HepG2 (cell line): Measurements from ENCODE around the gene JUND. TPM values are rescaled to one million over a fixed set of nuclear protein-coding genes. Genes with fewer than 3 reads are reported as not detected.
A peak's percentile ranks its signal among the peaks of the same experiment; 100 is the strongest.

Experiments
- BORCS8-MEF2B ChIP-seq: sonication (generic); formaldehyde crosslinking; IDR thresholded peaks from 2 replicates; pipeline ENCODE4 v1.8.0; 2022; ENCODE audit warnings: mild to moderate bottlenecking, missing genetic modification reagents
- FOXO1 ChIP-seq: sonication (generic); formaldehyde crosslinking; IDR thresholded peaks from 2 replicates; pipeline ENCODE4 v1.4.0; 2020; ENCODE audit warnings: missing genetic modification reagents
- GATAD1 ChIP-seq: IDR thresholded peaks from 2 replicates; pipeline ENCODE4 v1.6.1; 2016; ENCODE audit warnings: missing genetic modification reagents, missing compliant biosample characterization
- GZF1 ChIP-seq: sonication (generic); formaldehyde crosslinking; IDR thresholded peaks from 2 replicates; pipeline ENCODE4 v1.5.1; 2020; ENCODE audit warnings: mild to moderate bottlenecking, missing genetic modification reagents
- MIXL1 ChIP-seq: IDR thresholded peaks from 2 replicates; pipeline ENCODE4 v1.6.1; 2016
- SP4 ChIP-seq: sonication (generic); formaldehyde crosslinking; IDR thresholded peaks from 2 replicates; pipeline ENCODE4 v1.8.1; 2023; ENCODE audit warnings: mild to moderate bottlenecking, missing genetic modification reagents
- TGIF2 ChIP-seq: IDR thresholded peaks from 2 replicates; pipeline ENCODE4 v1.6.1; 2016; ENCODE audit warnings: control low read depth, missing compliant biosample characterization
- ZFP36L2 ChIP-seq: sonication (generic); formaldehyde crosslinking; IDR thresholded peaks from 2 replicates; pipeline ENCODE4 v1.4.0; 2020; ENCODE audit warnings: missing genetic modification reagents
- ZHX2 ChIP-seq, 2 experiments: sonication (generic) in 1 of 2; formaldehyde crosslinking in 1 of 2; IDR thresholded peaks; 2 replicates each; pipeline versions ENCODE4 v1.6.1 to v1.9.0; 2014 to 2022; ENCODE audit warnings: antibody characterized with exemption in 1 of 2, borderline replicate concordance in 1 of 2, inconsistent platforms in 1 of 2, low read depth in 1 of 2, missing genetic modification reagents in 1 of 2
- ZNF407 ChIP-seq: sonication (generic); formaldehyde crosslinking; IDR thresholded peaks from one replicate; pipeline ENCODE4 v1.5.1; 2020; ENCODE audit warnings: mild to moderate bottlenecking, missing genetic modification reagents; ENCODE audit errors: not compliant biosample characterization
- ZNF441 ChIP-seq: sonication (generic); formaldehyde crosslinking; IDR thresholded peaks from 2 replicates; pipeline ENCODE4 v1.7.0; 2021; ENCODE audit warnings: missing genetic modification reagents, borderline replicate concordance
- ZNF619 ChIP-seq: sonication (generic); formaldehyde crosslinking; IDR thresholded peaks from 2 replicates; pipeline ENCODE4 v1.4.0; 2020; ENCODE audit warnings: mild to moderate bottlenecking, missing genetic modification reagents
- ZNF883 ChIP-seq: sonication (generic); formaldehyde crosslinking; IDR thresholded peaks from 2 replicates; pipeline ENCODE4 v1.5.1; 2020; ENCODE audit warnings: mild to moderate bottlenecking, missing genetic modification reagents; ENCODE audit errors: not compliant biosample characterization
- polyA plus RNA-seq, 8 experiments: library from polyadenylated mRNA; depleted of rRNA in 3 of 8; stranded (reverse) in 7 of 8; unstranded in 1 of 8; fragments of >200 nt; fragmentation: Illumina TruSeq in 4 of 8; extraction: Trizol in 4 of 8; gene quantifications; 2 replicates each; pipeline versions ENCODE4 v1.2.1 to v1.2.3, GENCODE V29; 2011 to 2016; ENCODE audit warnings: low read depth in 4 of 8, missing spikeins in 1 of 8, mixed read lengths in 1 of 8; ENCODE audit not compliant: insufficient read depth in 1 of 8
- total RNA-seq, 5 experiments: library from RNA; depleted of rRNA; stranded (reverse); fragments of >200 nt; fragmentation: Illumina TruSeq; extraction: Trizol; gene quantifications; 2 replicates each; pipeline ENCODE4 v1.2.3, GENCODE V29; 2016; ENCODE audit warnings: low read depth in 1 of 5

The JUND gene
- total and polyA plus RNA-seq, 2 of the 13 experiments (the other 11 are each of a cell fraction or from before 2014, with no cell fraction given): 41.2 to 59.8 TPM

DNA sequence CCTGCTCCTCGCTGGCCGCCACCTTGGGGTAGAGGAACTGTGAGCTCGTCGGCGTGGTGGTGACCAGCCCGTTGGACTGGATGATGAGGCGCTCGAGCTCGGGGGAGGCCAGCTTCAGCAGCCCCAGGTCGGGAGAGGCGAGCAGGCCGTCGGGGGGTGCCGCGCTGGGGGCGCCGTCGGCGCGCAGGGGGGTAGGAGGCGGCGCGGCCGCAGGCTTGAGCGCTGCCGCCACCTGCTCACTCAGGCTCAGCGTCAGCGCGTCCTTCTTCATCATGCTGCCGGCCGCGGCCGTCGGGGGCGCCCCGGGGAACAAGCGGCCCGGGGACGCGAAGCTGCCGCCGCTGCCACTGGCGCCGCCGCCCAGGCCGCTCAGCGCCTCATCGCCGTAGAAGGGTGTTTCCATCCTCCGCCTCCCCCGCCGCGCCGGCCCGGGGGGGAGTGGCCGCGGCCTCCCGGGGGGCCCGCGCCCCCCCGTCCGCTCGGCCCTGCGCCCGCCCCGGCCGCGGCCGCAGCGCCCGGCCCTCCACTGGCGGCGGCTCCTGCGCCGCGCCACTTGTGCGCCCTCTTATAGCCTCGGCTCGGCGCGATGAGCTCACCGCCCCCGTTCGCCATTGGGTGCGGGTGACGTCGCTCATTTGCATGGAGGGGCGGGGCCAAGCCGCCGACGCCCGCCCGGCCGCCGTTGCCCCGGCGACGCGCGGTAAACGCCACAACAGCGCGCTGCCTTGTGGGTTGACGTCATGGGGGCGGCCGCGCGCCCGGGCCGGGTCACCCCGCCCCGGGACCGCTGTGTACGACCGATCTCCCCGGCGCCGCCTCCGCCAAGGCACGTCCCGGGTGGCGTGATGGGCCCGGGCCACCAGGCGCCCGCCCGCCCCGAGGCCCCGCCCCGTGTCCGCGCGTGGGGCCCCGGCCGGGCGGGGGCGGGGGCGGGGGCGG, at the start of gene JUND (continued):
- TF ChIP-seq FOXO1 (CRISPR knock-in tag) (peak; percentile 31; the same call in 1 of the 2 replicates), MIXL1 (0 out of 2 replicates have a peak, but pooled peaks have one; percentile 17), GZF1 (no peak), GATAD1 (CRISPR knock-in tag) (no peak), ZNF883 (CRISPR knock-in tag) (no peak), ZNF441 (CRISPR knock-in tag) (peak; percentile 34; the same call in 1 of the 2 replicates), ZHX2 (IDR thresholded peaks at IDR 0.05; ENCODE audit: low read depth) (no peak; the same call in 1 of the 2 replicates), ZHX2 (CRISPR knock-in tag; IDR thresholded peaks at IDR 0.05; ENCODE audit: borderline replicate concordance) (no peak), SP4 (CRISPR knock-in tag) (peak; percentile 79), ZNF407 (CRISPR knock-in tag) (no peak), ZNF619 (CRISPR knock-in tag) (peak; percentile 66; the same call in 1 of the 2 replicates), ZFP36L2 (CRISPR knock-in tag) (no peak), BORCS8-MEF2B (CRISPR knock-in tag) (no peak; the same call in 1 of the 2 replicates), TGIF2 (CRISPR knock-in tag) (no peak; the same call in 1 of the 2 replicates)
